H1 (cell line): ENCODE measurements around the gene NPHP3.

Experiments
- CHD2 ChIP-seq: IDR thresholded peaks from 2 replicates; pipeline ENCODE4 v1.6.1; 2012; ENCODE audit warnings: low read length, improper control_type of control experiment
- CTCF ChIP-seq, 3 experiments: IDR thresholded peaks; 1 replicate in 2 of 3; 2 replicates in 1 of 3; pipeline versions ENCODE4 v1.5.1 to v1.6.1; 2011; ENCODE audit warnings: low read length in 3 of 3, mild to moderate bottlenecking in 3 of 3, inconsistent platforms in 2 of 3, low read depth in 1 of 3, moderate library complexity in 1 of 3; ENCODE audit not compliant: insufficient read depth in 1 of 3; ENCODE audit errors: control extremely low read depth in 1 of 3
- EP300 ChIP-seq, 2 experiments: IDR thresholded peaks; 1 replicate in 1 of 2; 2 replicates in 1 of 2; pipeline ENCODE4 v1.6.1; 2011 to 2012; ENCODE audit warnings: low read depth in 2 of 2, low read length in 2 of 2, mild to moderate bottlenecking in 2 of 2, borderline replicate concordance in 1 of 2, inconsistent platforms in 1 of 2, moderate library complexity in 1 of 2
- EZH2 ChIP-seq: fragments of 200-600 bp; sonication (generic); IDR thresholded peaks from 2 replicates; pipeline ENCODE4 v1.7.1; 2012; ENCODE audit warnings: low read depth, mild to moderate bottlenecking, moderate library complexity, low read length, inconsistent platforms; ENCODE audit not compliant: severe bottlenecking
- JUN ChIP-seq: IDR thresholded peaks from 2 replicates; pipeline ENCODE4 v1.6.1; 2011; ENCODE audit warnings: low read depth, mild to moderate bottlenecking, improper control_type of control experiment, low read length
- SUZ12 ChIP-seq: fragments of 200-600 bp; sonication (generic); IDR thresholded peaks from 2 replicates; pipeline ENCODE4 v1.6.1; 2012; ENCODE audit warnings: mild to moderate bottlenecking, inconsistent platforms, low read length, moderate library complexity, mixed read lengths
- TCF12 ChIP-seq: IDR thresholded peaks from 2 replicates; pipeline ENCODE4 v1.6.1; 2011; ENCODE audit warnings: low read depth, mild to moderate bottlenecking, low read length

- TF ChIP-seq CHD2 (no peak), EZH2 (no peak), CTCF (IDR thresholded peaks at IDR 0.05; ENCODE audit: control extremely low read depth in 1 of 3, insufficient read depth in 1 of 3, low read depth in 1 of 3, low read length in 3 of 3) (no peak), SUZ12 (no peak), EP300 (IDR thresholded peaks at IDR 0.05; ENCODE audit: borderline replicate concordance in 1 of 2, low read depth in 2 of 2, low read length in 2 of 2) (no peak), TCF12 (no peak), JUN (no peak)
These were observed 42.3 kb downstream of the NPHP3 start for GRCh38 chr3:132679911-132680310.
